ENCODE measurements around the gene ADAM15. TPM values are rescaled to one million over a fixed set of nuclear protein-coding genes. Genes with fewer than 3 reads are reported as not detected.

The ADAM15 gene
- total and polyA plus RNA-seq, 2 donors (not counting 3 experiments of a cell fraction or from before 2014, with no cell fraction given): 295 to 299 TPM

GRCh38 chr1:155037043-155037442, 14.1 kb upstream of the ADAM15 start:
- Histone ChIP-seq H3K9me3 (replicated peaks; ENCODE audit: control insufficient read depth, insufficient read depth, low read length) (no peaks in the 10 kb centered on the region), H3K4me1 (ENCODE audit: control insufficient read depth, extremely low read depth, insufficient read depth, low read length) (peaks cover 4% of the 10 kb centered on the region), H3K27me3 (ENCODE audit: control insufficient read depth in 2 of 2, insufficient read depth in 2 of 2, low read length in 2 of 2) (peaks cover 0 to 5% of the 10 kb centered on the region in 2 experiments), H4K20me1 (replicated peaks; ENCODE audit: control insufficient read depth, extremely low read depth, insufficient read depth, low read length) (no peaks in the 10 kb centered on the region), H3K9me1 (replicated peaks; ENCODE audit: control insufficient read depth, extremely low read depth, insufficient read depth, low read length) (no peaks in the 10 kb centered on the region), H2AFZ (ENCODE audit: low read depth, low read length) (no peak overlapping the region), H3K27ac (ENCODE audit: insufficient read depth, low read depth, low read length) (no peak overlapping the region), H3K79me2 (ENCODE audit: control insufficient read depth, insufficient read depth, low read length) (no peaks in the 10 kb centered on the region), H3K4me3 (replicated peaks in 1 of 3; ENCODE audit: insufficient read depth in 1 of 3, low read depth in 1 of 3, low read length in 3 of 3) (no peak overlapping the region), H3K4me2 (ENCODE audit: insufficient read depth, low read length) (no peak overlapping the region), H3K36me3 (ENCODE audit: control insufficient read depth in 2 of 2, extremely low read depth in 1 of 2, insufficient read depth in 2 of 2, low read length in 2 of 2) (no peaks in the 10 kb centered on the region), H3K9ac (replicated peaks; ENCODE audit: extremely low read depth, insufficient read depth, low read length) (no peak overlapping the region)
- no TSS peak for BruUV-seq (replicated peaks)
- CTCF ChIA-PET: interaction anchor here (0.7 to 3.2 kb wide), 4 partner anchors 8 to 48 kb away, joined by 3 to 20 read pairs (median 3); partner anchors contain the start of gene ADAM15
- intact Hi-C loops (cut with micrococcal nuclease): no loop called here
- TF ChIP-seq POLR2AphosphoS5 (IDR thresholded peaks at IDR 0.05; ENCODE audit: insufficient read depth, low read depth, low read length): no peak
- POLR2A ChIA-PET: interaction anchor here (0.7 kb wide), 1 partner anchor 401 kb away, joined by 7 read pairs; no protein-coding TSS in a partner anchor
- DNase-seq (ENCODE audit: low read depth, low spot score) (no peak), FAIRE-seq (no peak)
- dilution Hi-C loops (cut with MboI; ENCODE audit: extremely low pct_ligation_motif_present, low sequenced_read_pairs): no loop called here

DNA sequence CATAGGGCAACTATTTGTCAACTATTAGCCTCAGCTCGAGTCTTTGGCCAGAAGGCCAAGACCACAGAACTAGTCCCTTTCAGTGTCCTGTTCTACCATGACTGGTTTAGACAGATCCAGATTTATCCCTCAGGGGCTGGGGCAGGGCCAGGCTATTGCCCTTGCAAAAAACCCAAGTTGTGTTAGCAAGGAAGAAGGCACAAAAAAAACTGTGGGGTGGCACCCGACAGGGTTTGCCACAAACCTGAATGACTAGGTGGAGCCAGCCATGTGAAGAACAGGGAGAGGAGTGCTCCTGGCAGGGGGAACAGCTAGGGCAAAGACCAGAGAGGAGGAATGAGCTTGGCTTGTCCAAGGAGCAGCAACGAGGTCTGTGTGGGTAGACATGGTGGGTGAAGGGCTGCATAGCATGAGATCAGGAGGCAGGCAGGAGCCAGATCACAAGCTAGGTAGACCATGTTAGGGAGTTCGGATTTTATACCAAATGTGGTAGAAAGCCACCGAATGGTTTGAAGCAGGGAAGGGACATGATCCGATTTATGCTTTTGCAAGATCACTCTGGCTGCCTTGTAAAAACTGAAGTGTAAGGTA, 13.2 kb upstream of the ADAM15 start:
- CTCF ChIA-PET: interaction anchor here (1.2 to 3.2 kb wide), 2 partner anchors 21 to 24 kb away, joined by 4 to 20 read pairs; no protein-coding TSS in a partner anchor
- H3K9ac ChIP-seq (replicated peaks; ENCODE audit: extremely low read depth, insufficient read depth, low read length): no peak overlapping the region
- H3K4me2 ChIP-seq (ENCODE audit: insufficient read depth, low read length): no peak overlapping the region
- H3K9me3 ChIP-seq (replicated peaks; ENCODE audit: control insufficient read depth, insufficient read depth, low read length): no peaks in the 10 kb centered on the region
- H3K27ac ChIP-seq (ENCODE audit: insufficient read depth, low read depth, low read length): no peak overlapping the region
- peaks cover 4% of the 10 kb centered on the region for H3K4me1 ChIP-seq (ENCODE audit: control insufficient read depth, extremely low read depth, insufficient read depth, low read length)
- H4K20me1 ChIP-seq (replicated peaks; ENCODE audit: control insufficient read depth, extremely low read depth, insufficient read depth, low read length): no peaks in the 10 kb centered on the region
- dilution Hi-C loops (cut with MboI; ENCODE audit: extremely low pct_ligation_motif_present, low sequenced_read_pairs) (no loop called here), intact Hi-C loops (cut with micrococcal nuclease) (no loop called here)
- H3K79me2 ChIP-seq (ENCODE audit: control insufficient read depth, insufficient read depth, low read length): no peaks in the 10 kb centered on the region
- no TSS peak for BruUV-seq (replicated peaks)
- POLR2A ChIA-PET: interaction anchor here (0.7 kb wide), 1 partner anchor 402 kb away, joined by 7 read pairs; no protein-coding TSS in a partner anchor
- H3K36me3 ChIP-seq (ENCODE audit: control insufficient read depth in 2 of 2, extremely low read depth in 1 of 2, insufficient read depth in 2 of 2, low read length in 2 of 2): no peaks in the 10 kb centered on the region
- H2AFZ ChIP-seq (ENCODE audit: low read depth, low read length): no peak overlapping the region
- TF ChIP-seq POLR2AphosphoS5 (IDR thresholded peaks at IDR 0.05; ENCODE audit: insufficient read depth, low read depth, low read length): no peak
- no peak for TF ChIP-seq MYC (IDR thresholded peaks at IDR 0.05; ENCODE audit: low read depth, low read length)
- TF ChIP-seq JUN (IDR thresholded peaks at IDR 0.05; ENCODE audit: borderline replicate concordance, insufficient read depth, insufficient read length, low read depth): no peak
- TF ChIP-seq POLR2A (IDR thresholded peaks at IDR 0.05; ENCODE audit: low read depth, low read length): no peak
- no peak for DNase-seq (ENCODE audit: low read depth, low spot score)
- no peaks in the 10 kb centered on the region for H3K9me1 ChIP-seq (replicated peaks; ENCODE audit: control insufficient read depth, extremely low read depth, insufficient read depth, low read length)
- FAIRE-seq: no peak
- H3K27me3 ChIP-seq (ENCODE audit: control insufficient read depth in 2 of 2, insufficient read depth in 2 of 2, low read length in 2 of 2): peaks cover 0 to 5% of the 10 kb centered on the region in 2 experiments
- no peak overlapping the region for H3K4me3 ChIP-seq (replicated peaks in 1 of 3; ENCODE audit: insufficient read depth in 1 of 3, low read depth in 1 of 3, low read length in 3 of 3)

Measured in endothelial cell of umbilical vein (primary cell).